ENCODE data around the gene MOV10L1. TPM values are rescaled to one million over a fixed set of nuclear protein-coding genes. Genes with fewer than 3 reads are reported as not detected.
A peak's percentile ranks its signal among the peaks of the same experiment; 100 is the strongest.
"Not testable (repeated sequence)": the region's sequence is repeated elsewhere in the genome, so short reads cannot be mapped to it uniquely, and the experiment has no call there.

Gene MOV10L1
- total RNA-seq, 1 donor from 2014 or later, result 0.26 TPM

DNA sequence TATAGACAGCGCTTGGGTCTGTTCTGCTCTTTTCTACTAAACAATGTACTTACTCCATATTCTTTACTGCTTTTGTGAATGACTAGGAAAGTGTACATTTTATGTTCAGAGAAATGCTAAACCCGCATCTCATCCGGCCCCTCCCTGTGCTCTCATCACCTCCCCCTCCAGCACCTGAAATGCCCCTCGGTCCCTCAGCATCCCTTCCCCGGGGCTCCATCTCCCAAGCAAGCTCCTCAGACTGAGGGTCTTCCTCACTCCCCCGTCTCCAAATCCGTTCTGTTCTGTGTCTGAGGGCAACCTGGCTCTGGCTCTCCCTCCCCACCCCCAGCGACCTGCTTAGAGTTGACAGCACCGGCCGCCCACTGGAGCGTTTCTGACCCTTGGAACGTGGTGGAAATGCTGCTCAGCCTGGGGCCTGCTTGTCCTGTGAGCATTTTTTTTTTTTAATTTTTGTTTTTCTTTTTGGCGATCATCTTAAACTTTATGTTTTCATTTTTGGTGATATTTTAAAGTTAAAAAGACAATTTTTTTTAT lies 112.4 kb downstream of the MOV10L1 start:
- no peak for DNase-seq (ENCODE audit: low spot score)

DNA sequence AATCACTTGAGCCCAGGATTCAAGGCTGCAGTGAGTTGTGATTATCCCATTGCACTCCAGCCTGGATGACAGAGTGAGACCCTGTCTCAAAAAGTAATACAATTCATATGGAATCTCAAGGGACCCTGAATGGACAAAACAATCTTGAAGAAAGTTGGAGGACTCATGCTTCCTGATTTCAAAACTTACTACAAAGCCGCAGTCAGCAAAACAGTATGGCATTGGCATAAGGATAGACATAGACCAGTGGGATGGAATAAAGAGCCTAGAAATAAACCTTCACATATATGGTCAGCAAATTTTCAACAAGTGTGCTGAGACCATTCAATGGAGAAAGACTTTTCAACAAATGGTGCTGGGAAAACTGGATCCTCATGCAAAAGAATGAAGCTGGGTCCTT lies 113.5 kb downstream of the MOV10L1 start:
- DNase-seq (ENCODE audit: low spot score), result no peak

DNA sequence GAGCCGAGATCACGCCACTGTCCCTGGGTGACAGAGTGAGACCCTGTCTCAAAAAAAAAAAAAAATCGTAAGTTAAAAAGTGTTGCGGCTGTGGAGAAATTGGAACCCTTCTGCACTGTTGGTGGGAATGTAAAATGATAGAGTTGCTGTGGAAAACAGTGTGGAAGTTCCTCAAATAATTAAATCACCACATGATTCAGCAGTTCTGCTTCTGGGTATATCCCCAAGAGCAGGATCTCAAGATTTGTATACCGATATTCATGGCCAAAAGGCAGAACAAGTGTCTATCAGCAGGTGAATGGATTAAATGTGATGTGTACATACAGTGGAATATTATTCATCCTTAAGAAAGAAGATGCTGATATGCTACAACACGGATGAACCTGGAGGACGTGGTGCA lies 114.8 kb downstream of the MOV10L1 start:
- DNase-seq (ENCODE audit: low spot score), result no peak

DNA sequence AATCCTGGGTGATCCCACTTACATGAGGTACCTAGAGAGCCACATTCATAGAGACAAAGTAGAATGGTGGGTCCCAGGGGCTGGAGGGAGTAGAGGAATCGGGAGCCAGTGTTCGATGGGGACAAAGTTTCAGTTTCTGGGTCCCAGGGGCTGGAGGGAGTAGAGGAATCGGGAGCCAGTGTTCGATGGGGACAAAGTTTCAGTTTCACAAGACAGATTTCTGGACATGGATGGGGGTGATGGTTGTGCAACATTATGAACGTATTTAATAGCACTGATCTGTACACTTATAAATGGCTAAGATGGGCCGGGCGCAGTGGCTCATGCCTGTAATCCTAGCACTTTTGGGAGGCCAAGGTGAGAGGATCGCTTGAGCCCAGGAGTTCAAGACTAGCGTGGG lies 115.2 kb downstream of the MOV10L1 start:
- not testable (repeated sequence) for DNase-seq (ENCODE audit: low spot score)

DNA sequence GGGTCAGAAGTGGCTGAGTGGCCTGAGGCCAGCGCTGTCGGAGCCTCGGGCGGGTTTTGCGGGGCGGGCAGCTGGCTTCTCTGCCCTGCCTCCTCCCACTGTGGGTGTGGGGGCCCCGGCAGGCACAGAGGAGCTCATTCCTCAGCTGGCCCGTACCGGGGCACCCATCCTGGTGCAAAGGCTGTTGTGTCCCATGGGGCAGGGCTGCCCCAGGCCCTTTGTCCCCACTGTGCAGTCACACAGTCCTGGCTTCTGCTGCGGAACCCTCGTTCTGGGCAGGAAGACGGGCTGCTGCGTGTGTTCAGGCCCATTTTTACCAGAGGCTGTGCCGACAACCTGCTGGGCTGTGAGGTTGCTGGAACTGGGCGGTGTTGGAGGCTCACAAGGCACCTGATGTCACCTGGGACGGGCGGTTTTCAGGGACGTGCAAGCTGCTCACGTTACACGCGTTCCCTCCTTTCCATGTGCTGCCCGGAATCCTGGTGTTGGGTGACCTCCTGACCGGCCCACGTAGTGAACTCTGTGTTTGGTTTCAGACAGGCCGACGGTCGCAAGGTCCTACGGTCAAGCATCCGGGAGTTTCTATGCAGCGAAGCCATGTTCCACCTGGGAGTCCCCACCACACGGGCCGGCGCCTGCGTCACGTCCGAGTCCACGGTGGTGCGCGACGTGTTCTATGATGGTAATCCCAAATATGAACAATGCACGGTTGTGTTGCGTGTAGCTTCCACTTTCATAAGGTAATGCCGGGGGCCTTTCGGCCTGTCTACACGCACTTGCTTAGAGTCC lies 116.2 kb downstream of the MOV10L1 start:
- DNase-seq (ENCODE audit: low spot score), result no peak

DNA sequence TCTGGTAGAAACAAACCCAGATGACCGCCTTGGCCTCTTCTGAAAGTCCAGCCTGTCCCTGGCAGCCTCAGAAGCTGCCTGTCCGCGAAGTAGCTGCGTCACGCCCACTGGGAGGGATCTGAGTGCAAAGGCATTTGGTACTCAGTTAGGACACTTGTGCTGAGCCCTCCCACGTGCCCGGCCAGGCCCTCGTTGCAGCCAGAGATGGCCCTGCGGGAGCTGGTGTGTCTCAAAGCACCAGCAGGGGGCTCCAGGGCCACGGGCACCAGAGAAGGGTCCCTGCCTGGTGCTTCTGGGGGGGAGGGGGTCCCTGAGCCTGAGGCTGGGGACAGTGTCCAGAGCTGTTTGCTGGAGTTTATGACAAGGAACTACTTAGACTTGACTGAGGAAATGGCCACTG lies 116.8 kb downstream of the MOV10L1 start:
- no peak for DNase-seq (ENCODE audit: low spot score)

DNA sequence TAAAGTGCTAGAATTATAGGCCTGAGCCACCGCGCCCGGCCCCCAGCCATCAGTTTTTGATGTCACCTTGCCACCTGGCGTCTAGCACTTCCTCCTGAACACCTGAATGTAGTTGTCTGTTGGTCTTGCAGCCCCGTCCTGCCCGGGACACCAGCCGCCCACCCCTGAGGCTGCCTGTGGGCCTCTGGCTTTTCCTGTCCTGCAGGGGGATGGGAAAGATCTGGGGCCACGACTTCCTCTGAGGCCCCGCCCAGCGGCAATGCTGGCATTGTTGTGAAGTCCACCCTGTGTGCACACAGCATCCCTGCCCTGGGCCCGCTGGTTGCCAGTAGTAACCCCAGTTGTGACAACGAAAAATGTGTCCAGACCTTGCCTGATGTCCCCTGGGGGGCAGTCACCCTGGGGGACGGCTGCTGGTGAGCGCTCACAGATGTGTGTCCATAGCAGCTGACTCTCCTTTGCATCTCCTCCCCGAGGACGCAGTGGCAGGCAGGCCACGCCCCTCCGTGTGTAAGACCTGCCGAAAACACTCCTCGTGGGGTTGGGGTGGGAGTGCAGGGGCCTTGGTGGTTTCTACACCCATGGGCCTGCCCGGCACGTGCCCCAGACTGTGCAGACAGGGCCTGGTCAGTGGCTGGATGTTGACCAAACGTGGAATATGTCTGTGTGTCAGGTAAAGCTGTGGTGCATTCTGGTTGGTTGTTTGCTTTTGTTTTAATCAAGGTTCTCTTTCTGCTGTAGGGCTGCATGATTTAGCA lies 117.8 kb downstream of the MOV10L1 start:
- no peak for DNase-seq (ENCODE audit: low spot score)

DNA sequence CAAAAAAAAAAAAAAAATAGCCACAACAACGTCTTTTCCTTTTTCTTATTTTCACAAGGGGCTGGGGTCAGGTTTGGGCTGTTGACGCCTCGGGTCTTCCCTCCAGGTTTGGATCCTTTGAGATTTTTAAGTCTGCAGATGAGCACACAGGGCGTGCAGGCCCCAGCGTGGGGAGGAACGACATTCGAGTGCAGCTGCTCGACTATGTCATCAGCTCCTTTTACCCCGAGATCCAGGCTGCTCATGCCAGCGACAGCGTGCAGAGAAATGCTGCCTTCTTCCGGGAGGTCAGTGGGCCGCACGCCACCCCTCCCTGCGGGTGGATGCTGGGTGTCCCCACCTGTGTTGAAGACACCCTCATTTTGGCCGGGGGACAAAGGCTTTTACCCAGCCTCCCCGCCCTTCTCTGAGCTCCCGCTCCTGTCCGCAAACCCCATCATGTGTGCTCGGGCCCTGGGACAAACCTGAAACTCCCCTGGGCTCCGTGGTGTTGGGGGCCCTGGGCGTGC lies 118.7 kb downstream of the MOV10L1 start:
- no peak for DNase-seq (ENCODE audit: low spot score)

DNA sequence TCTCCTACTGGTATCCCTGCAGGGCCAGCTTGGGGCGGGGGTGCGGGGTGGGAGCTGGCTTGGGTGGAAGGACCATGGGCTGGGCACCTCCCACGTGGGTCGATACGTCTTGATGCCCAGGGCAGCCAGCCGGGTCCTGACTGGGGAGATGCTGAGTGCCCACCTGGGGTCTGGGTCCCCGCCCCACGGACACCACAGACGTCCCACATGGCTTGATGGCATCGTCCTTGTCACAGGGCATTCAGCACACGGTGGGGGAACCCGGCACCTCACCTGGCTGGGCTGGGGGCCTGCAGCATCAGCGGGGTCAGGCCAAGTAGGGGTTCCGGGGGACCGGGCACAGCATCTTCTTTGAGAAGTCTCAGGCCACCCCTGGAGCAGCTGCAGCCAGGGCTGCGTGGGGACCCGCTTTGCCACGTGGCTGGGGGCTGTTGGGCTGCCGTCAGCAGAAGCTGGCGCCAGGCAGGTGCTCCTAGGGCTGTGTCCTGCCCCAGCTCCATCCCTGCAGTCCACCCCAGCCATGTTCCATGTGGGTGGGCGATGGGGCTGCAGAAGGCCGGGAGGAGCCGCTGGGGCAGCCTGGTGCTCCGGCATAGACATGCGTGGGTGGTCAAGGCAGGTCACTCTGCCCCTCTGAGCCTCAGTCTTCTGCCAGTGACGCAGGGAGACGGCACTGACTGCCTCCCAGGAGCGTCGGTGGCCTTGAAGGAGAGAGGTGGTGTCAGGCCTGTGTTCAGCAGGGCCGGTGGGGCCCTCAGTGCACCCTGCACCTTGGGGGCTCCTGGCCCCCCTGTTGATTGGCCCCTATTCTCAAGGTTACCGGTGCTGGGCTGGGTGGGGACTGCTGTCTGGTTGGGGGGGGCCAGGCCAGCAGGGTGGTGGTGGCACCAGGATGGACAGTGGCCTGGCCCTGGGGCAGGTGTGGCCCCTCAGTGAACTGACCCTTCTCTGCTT lies 119.4 kb downstream of the MOV10L1 start:
- DNase-seq (ENCODE audit: low spot score), result peak; percentile 44

DNA sequence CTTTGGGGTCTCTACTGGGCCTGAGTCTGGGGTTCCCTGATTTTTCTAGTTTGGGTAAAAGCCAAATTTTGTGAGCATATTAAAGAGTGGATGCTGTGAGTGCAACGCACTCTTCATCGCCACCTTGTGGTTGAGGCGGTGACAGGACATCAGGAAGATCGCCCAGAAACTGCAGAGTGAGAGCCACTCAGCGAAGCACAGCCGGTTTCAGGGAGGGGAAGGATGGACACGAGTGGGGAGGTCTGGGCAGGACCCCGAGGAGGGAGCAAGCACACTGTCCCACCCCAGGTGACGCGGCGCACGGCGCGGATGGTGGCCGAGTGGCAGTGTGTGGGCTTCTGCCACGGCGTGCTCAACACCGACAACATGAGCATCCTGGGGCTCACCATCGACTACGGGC lies 120.1 kb downstream of the MOV10L1 start:
- DNase-seq (ENCODE audit: low spot score), result peak; percentile 55

DNA sequence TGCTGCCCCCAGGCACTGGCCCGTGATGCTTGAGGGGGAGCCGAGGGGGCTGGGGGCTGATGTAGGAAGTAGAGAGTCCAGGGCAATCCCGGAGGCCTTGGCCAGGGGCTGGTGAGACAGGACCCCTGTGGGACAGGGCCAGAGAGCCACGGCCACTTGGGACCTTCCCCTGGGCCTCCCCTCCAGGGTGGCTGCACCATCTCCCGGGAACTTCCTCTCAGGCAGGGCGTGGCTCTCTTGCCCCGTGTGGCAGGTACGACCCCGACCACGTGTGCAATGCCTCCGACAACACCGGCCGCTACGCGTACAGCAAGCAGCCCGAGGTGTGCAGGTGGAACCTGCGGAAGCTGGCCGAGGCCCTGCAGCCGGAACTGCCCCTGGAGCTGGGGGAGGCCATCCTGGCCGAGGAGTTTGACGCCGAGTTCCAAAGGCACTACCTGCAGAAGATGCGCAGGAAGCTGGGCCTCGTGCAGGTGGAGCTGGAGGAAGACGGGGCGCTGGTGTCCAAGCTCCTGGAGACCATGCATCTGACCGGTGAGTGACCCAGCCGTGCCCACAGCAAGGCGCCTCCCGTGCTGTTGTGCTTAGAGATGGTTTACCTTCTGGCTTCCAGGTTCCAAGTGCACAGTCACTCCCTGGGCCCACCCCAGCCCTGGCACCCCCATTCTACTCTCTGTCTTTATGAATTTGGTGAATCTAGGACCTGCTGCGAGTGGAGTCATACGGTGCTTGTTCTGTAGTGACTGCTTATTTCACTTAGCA lies 120.8 kb downstream of the MOV10L1 start:
- DNase-seq (ENCODE audit: low spot score), result no peak

DNA sequence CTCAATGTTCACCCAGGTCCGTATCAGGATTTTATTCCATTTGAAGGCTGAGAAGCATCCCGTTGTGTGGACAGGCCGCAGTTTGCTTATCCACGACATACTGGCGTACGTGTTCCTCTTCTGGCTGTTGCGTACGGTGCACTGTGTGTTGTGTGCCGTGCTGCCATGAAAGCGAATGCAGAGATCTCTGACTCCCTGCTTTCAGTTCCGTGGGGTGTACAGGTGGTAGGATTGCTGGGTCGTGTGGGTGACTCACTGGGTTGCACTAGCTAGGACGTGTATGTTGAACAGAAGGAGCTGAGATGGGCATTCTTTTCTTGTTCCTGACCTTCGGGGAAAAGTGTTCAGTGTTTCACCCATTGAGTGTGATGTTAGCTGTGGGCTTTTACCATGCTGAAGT lies 121.3 kb downstream of the MOV10L1 start:
- DNase-seq (ENCODE audit: low spot score), result no peak

Other genes starting within 250 kb of the MOV10L1 start
- gene ZBED4, start 236.2 kb upstream of the MOV10L1 start, total RNA-seq, result 13.6 TPM
- 20.5 TPM for gene ALG12, start 171.6 kb upstream of the MOV10L1 start, total RNA-seq
- gene CRELD2, start 171.4 kb upstream of the MOV10L1 start, total RNA-seq, result 42.8 TPM
- 75.0 TPM for gene PIM3, start 129.2 kb upstream of the MOV10L1 start, total RNA-seq
- gene IL17REL, start 77.2 kb upstream of the MOV10L1 start, total RNA-seq, result not detected
- not detected for gene TTLL8, start 31.7 kb upstream of the MOV10L1 start, total RNA-seq
- 0.34 TPM for gene MLC1, start 4.6 kb upstream of the MOV10L1 start, total RNA-seq
- gene PANX2, start 80.7 kb downstream of the MOV10L1 start, total RNA-seq, result 1.9 TPM
- 64.5 TPM for gene TRABD, start 95.9 kb downstream of the MOV10L1 start, total RNA-seq
- 24.7 TPM for gene SELENOO, start 111.0 kb downstream of the MOV10L1 start, total RNA-seq
- 57.2 TPM for gene TUBGCP6, start 155.0 kb downstream of the MOV10L1 start, total RNA-seq
- gene HDAC10, start 161.3 kb downstream of the MOV10L1 start, total RNA-seq, result 52.4 TPM
- 14.1 TPM for gene MAPK12, start 171.7 kb downstream of the MOV10L1 start, total RNA-seq
- 15.4 TPM for gene MAPK11, start 180.4 kb downstream of the MOV10L1 start, total RNA-seq
- 443 TPM for gene PLXNB2, start 217.6 kb downstream of the MOV10L1 start, total RNA-seq
- gene DENND6B, start 237.0 kb downstream of the MOV10L1 start, total RNA-seq, result 21.4 TPM

Measured in ureter (tissue), 1 donor.